K562 (cell line): ENCODE results near the gene ZBTB32. TPM values are rescaled to one million over a fixed set of nuclear protein-coding genes. Genes with fewer than 3 reads are reported as not detected.

Experiments used
- CBX2 ChIP-seq: fragments of 200-600 bp; sonication (generic); IDR thresholded peaks from one replicate; pipeline ENCODE4 v1.6.1; 2012; ENCODE audit warnings: mild to moderate bottlenecking, low read length, inconsistent platforms; ENCODE audit not compliant: insufficient read depth, poor library complexity, severe bottlenecking
- CEBPG ChIP-seq, 3 experiments: fragments of 200-800 bp in 1 of 3; sonication (Bioruptor generic) in 1 of 3; sonication (generic) in 1 of 3; formaldehyde crosslinking in 1 of 3; IDR thresholded peaks in 2 of 3; conservative IDR thresholded peaks in 1 of 3; 2 replicates each; pipeline versions ENCODE4 v1.6.1 to v1.8.0; 2016 to 2022; ENCODE audit warnings: missing compliant biosample characterization in 2 of 3, missing genetic modification characterization in 2 of 3, mild to moderate bottlenecking in 1 of 3, missing genetic modification reagents in 1 of 3
- ETS2 ChIP-seq: IDR thresholded peaks from 2 replicates; pipeline ENCODE4 v1.6.1; 2016; ENCODE audit warnings: borderline replicate concordance, missing genetic modification characterization, mild to moderate bottlenecking, moderate library complexity, missing compliant biosample characterization; ENCODE audit not compliant: poor library complexity, severe bottlenecking
- ETV6 ChIP-seq, 3 experiments: fragments of 150-350 bp in 1 of 3; sonication (generic) in 1 of 3; formaldehyde crosslinking in 1 of 3; IDR thresholded peaks; 2 replicates each; pipeline versions ENCODE4 v1.6.1 to v1.8.0; 2014 to 2022; ENCODE audit warnings: borderline replicate concordance in 2 of 3, low read depth in 2 of 3, antibody characterized with exemption in 1 of 3, low read length in 1 of 3, mild to moderate bottlenecking in 1 of 3, missing genetic modification reagents in 1 of 3
- HMG20B ChIP-seq: fragments of 250-450 bp; sonication (Bioruptor Pico); IDR thresholded peaks from 2 replicates; pipeline ENCODE4 v1.5.0; 2021; ENCODE audit warnings: mild to moderate bottlenecking
- KDM2B ChIP-seq: fragments of 250-450 bp; sonication (Bioruptor Pico); IDR thresholded peaks from 2 replicates; pipeline ENCODE4 v1.8.0; 2021; ENCODE audit warnings: mild to moderate bottlenecking, moderate library complexity
- MEF2A ChIP-seq: IDR thresholded peaks from 2 replicates; pipeline ENCODE4 v1.6.1; 2011; ENCODE audit warnings: low read depth, mild to moderate bottlenecking, low read length, moderate library complexity; ENCODE audit not compliant: control insufficient read depth
- MEIS2 ChIP-seq: fragments of 450-650 bp; IDR thresholded peaks from 2 replicates; pipeline ENCODE4 v1.6.1; 2014; ENCODE audit warnings: mild to moderate bottlenecking; ENCODE audit not compliant: partially characterized antibody
- NCOA4 ChIP-seq: fragments of 450-650 bp; IDR thresholded peaks from 2 replicates; pipeline ENCODE4 v1.6.1; 2018; ENCODE audit warnings: mild to moderate bottlenecking; ENCODE audit not compliant: partially characterized antibody
- PCBP2 ChIP-seq: fragments of 200-400 bp; formaldehyde crosslinking; IDR thresholded peaks from 2 replicates; pipeline ENCODE4 v1.6.1; 2018; ENCODE audit warnings: low read length, low read depth, mild to moderate bottlenecking, moderate library complexity; ENCODE audit not compliant: poor library complexity, severe bottlenecking
- POLR2A ChIP-seq: fragments of 450-650 bp; conservative IDR thresholded peaks from 2 replicates; pipeline ENCODE4 v1.6.1; 2016
- PPARD ChIP-seq: fragments of 250-450 bp; sonication (Bioruptor Pico); IDR thresholded peaks from 2 replicates; pipeline ENCODE4 v1.8.0; 2022; ENCODE audit warnings: inconsistent platforms, mild to moderate bottlenecking, moderate library complexity
- SAFB2 ChIP-seq: fragments of 200-400 bp; formaldehyde crosslinking; IDR thresholded peaks from 2 replicates; pipeline ENCODE4 v1.6.1; 2018; ENCODE audit warnings: borderline replicate concordance, low read length, low read depth, moderate library complexity; ENCODE audit not compliant: severe bottlenecking
- SOX6 ChIP-seq: fragments of 450-650 bp; IDR thresholded peaks from 2 replicates; pipeline ENCODE4 v1.6.1; 2014; ENCODE audit warnings: mild to moderate bottlenecking
- SREBF2 ChIP-seq: sonication (generic); formaldehyde crosslinking; IDR thresholded peaks from 2 replicates; pipeline ENCODE4 v1.4.0; 2020; ENCODE audit warnings: mild to moderate bottlenecking, missing genetic modification reagents
- SRF ChIP-seq, 2 experiments: fragments of 250-450, 450-650 bp in 1 of 2; sonication (Bioruptor Pico) in 1 of 2; sonication (generic) in 1 of 2; formaldehyde crosslinking; IDR thresholded peaks; 2 replicates each; pipeline versions ENCODE4 v1.5.0 to v1.5.1; 2020 to 2022; ENCODE audit warnings: mild to moderate bottlenecking in 1 of 2, missing genetic modification reagents in 1 of 2
- ZNF717 ChIP-seq: fragments of 250-450 bp; sonication (Bioruptor Pico); IDR thresholded peaks from 2 replicates; pipeline ENCODE4 v1.5.0; 2021
- ZNF766 ChIP-seq: fragments of 200-800 bp; sonication (Bioruptor generic); conservative IDR thresholded peaks from 2 replicates; pipeline ENCODE4 v1.6.1; 2016; ENCODE audit warnings: missing genetic modification characterization, missing compliant biosample characterization
- ZNF830 ChIP-seq: fragments of 250-450 bp; sonication (Bioruptor Pico); IDR thresholded peaks from 2 replicates; pipeline ENCODE4 v1.5.0; 2021; ENCODE audit warnings: mild to moderate bottlenecking
- polyA plus RNA-seq, 8 experiments: library from polyadenylated mRNA; depleted of rRNA in 4 of 8; stranded (reverse) in 5 of 8; unstranded in 3 of 8; fragments of >200 nt; fragmentation: Nextera tagmentation in 2 of 8; fragmentation: Illumina TruSeq in 1 of 8; extraction: Ambion mirVana in 2 of 8; extraction: Trizol in 1 of 8; gene quantifications; 2 replicates each; pipeline versions ENCODE4 v1.2.1 to v1.2.3, GENCODE V29; 2011 to 2014; ENCODE audit warnings: inconsistent platforms in 1 of 8, missing spikeins in 1 of 8
- total RNA-seq, 7 experiments: library from RNA; depleted of rRNA in 6 of 7; stranded (reverse); fragments of >200 nt in 6 of 7; fragmentation: Illumina TruSeq in 2 of 7; extraction: Trizol in 2 of 7; gene quantifications; 2 replicates each; pipeline versions ENCODE4 v1.2.1 to v1.2.3, GENCODE V29; 2011 to 2021; ENCODE audit warnings: low replicate concordance in 1 of 7
- TF ChIP-seq, protein P1 (sequence below): fragments of 250-450 bp; sonication (Bioruptor Pico); IDR thresholded peaks from 2 replicates; pipeline ENCODE4 v1.5.0; 2021
- TF ChIP-seq, protein P2 (sequence below): fragments of 450-650 bp; IDR thresholded peaks from 2 replicates; pipeline ENCODE4 v1.6.1; 2016; ENCODE audit warnings: antibody characterized with exemption
- TF ChIP-seq, protein P3 (sequence below): fragments of 450-650 bp; formaldehyde crosslinking; IDR thresholded peaks from 2 replicates; pipeline ENCODE4 v1.4.0; 2022; ENCODE audit warnings: mild to moderate bottlenecking, moderate library complexity

Gene ZBTB32
- total and polyA plus RNA-seq, 9 of the 15 experiments (the other 6 are each of a cell fraction or from before 2014, with no cell fraction given) = 0.20 TPM; not detected in 8

DNA sequence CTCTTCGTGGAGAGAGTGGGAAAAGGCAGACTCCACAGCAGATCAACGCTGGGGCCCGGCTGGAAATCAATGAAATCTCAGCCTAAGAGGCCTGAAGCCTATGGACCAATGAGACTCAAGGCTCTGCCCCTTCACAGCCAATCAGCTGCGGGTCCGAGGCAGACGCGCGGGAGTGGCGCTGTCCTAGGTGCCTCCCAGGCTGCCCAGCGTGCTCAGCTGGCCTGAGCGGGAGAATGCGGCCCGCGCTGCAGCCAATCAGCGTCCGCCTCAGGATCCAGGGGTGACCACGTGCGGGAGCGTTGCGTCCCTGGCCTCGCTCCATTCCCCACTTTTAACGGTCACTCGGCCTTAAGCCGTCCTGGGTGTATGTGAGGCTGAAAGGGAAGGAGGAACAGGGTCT lies at the start of gene ZBTB32 (continued):
- TF ChIP-seq CEBPG (CRISPR knock-in tag; IDR thresholded peaks at IDR 0.05) (peak; percentile 16; the same call in 1 of the 2 replicates), CEBPG (tag; conservative IDR thresholded peaks at IDR 0.05 in 1 of 2, IDR thresholded peaks at IDR 0.05 in 1 of 2) (no peak), NCOA4 (no peak), SRF (CRISPR knock-in tag; IDR thresholded peaks at IDR 0.05) (no peak), SAFB2 (no peak), SOX6 (no peak), HMG20B (CRISPR knock-in tag) (0 out of 2 replicates have a peak, but pooled peaks have one; percentile 72), KDM2B (CRISPR knock-in tag) (no peak), ZNF830 (CRISPR knock-in tag) (no peak), ZNF766 (CRISPR knock-in tag) (no peak), MEF2A (no peak), ZNF717 (CRISPR knock-in tag) (no peak), SREBF2 (CRISPR knock-in tag) (no peak), MEIS2 (no peak), CBX2 (no peak), ETS2 (no peak), PPARD (CRISPR knock-in tag) (no peak), POLR2A (no peak), PCBP2 (no peak), ETV6 (IDR thresholded peaks at IDR 0.05; ENCODE audit: borderline replicate concordance in 1 of 2, low read depth in 2 of 2, low read length in 1 of 2) (no peak), ETV6 (CRISPR knock-in tag; IDR thresholded peaks at IDR 0.05; ENCODE audit: borderline replicate concordance) (no peak; the same call in 1 of the 2 replicates)
- TF ChIP-seq, protein P1, sequence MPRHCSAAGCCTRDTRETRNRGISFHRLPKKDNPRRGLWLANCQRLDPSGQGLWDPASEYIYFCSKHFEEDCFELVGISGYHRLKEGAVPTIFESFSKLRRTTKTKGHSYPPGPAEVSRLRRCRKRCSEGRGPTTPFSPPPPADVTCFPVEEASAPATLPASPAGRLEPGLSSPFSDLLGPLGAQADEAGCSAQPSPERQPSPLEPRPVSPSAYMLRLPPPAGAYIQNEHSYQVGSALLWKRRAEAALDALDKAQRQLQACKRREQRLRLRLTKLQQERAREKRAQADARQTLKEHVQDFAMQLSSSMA = no peak
- TF ChIP-seq, protein P2, sequence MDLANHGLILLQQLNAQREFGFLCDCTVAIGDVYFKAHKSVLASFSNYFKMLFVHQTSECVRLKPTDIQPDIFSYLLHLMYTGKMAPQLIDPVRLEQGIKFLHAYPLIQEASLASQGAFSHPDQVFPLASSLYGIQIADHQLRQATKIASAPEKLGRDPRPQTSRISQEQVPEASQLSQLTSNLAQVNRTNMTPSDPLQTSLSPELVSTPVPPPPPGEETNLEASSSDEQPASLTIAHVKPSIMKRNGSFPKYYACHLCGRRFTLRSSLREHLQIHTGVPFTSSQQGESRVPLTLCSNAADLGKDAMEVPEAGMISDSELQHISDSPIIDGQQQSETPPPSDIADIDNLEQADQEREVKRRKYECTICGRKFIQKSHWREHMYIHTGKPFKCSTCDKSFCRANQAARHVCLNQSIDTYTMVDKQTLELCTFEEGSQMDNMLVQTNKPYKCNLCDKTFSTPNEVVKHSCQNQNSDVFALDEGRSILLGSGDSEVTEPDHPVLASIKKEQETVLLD = no peak
- TF ChIP-seq, protein P3, sequence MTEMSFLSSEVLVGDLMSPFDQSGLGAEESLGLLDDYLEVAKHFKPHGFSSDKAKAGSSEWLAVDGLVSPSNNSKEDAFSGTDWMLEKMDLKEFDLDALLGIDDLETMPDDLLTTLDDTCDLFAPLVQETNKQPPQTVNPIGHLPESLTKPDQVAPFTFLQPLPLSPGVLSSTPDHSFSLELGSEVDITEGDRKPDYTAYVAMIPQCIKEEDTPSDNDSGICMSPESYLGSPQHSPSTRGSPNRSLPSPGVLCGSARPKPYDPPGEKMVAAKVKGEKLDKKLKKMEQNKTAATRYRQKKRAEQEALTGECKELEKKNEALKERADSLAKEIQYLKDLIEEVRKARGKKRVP (CRISPR knock-in tag) = no peak
